Heart left ventricle (tissue), 16 donors: ENCODE measurements around the gene UBE2E3. TPM values are rescaled to one million over a fixed set of nuclear protein-coding genes. Genes with fewer than 3 reads are reported as not detected.
A peak's percentile ranks its signal among the peaks of the same experiment; 100 is the strongest.

Experiments
- ATAC-seq, 4 donors: fragments of 200-7000 bp; cut with Tn5 transposase; one replicate each; pipeline ENCODE4 v1.9.1; 2020 to 2022; ENCODE audit warnings: moderate library complexity in 4 of 4, mild to moderate bottlenecking in 3 of 4, moderate number of reproducible peaks in 1 of 4
- DNase-seq, 5 donors: peaks; one replicate each; pipeline ENCODE4 v3.0.0-alpha.2; 2020
- H3K27ac ChIP-seq, 12 donors: fragments of 200-600 bp; sonication (generic) in 4 of 12; one replicate each; pipeline versions ENCODE4 v1.5.0 to v1.8.0; 2016 to 2022; ENCODE audit warnings: mild to moderate bottlenecking in 2 of 12
- H3K27me3 ChIP-seq, 9 donors: fragments of 200-600 bp; sonication (generic) in 2 of 9; one replicate each; pipeline versions ENCODE4 v1.5.1 to v1.8.0; 2016 to 2022; ENCODE audit warnings: mild to moderate bottlenecking in 3 of 9
- H3K36me3 ChIP-seq, 9 donors: fragments of 200-600 bp; sonication (generic) in 2 of 9; one replicate each; pipeline versions ENCODE4 v1.5.0 to v1.8.0; 2018 to 2022; ENCODE audit warnings: mild to moderate bottlenecking in 2 of 9
- H3K4me1 ChIP-seq, 12 donors: fragments of 200-600 bp; sonication (generic) in 4 of 12; one replicate each; pipeline versions ENCODE4 v1.5.0 to v1.8.0; 2016 to 2022; ENCODE audit warnings: mild to moderate bottlenecking in 3 of 12
- H3K4me3 ChIP-seq, 12 donors: fragments of 200-600 bp; sonication (generic) in 4 of 12; one replicate each; pipeline versions ENCODE4 v1.5.0 to v1.8.0; 2017 to 2022; ENCODE audit warnings: mild to moderate bottlenecking in 9 of 12, moderate library complexity in 4 of 12
- H3K9me3 ChIP-seq, 12 donors: fragments of 200-600 bp; sonication (generic) in 4 of 12; one replicate each; pipeline versions ENCODE4 v1.5.0 to v1.8.0; 2016 to 2022; ENCODE audit warnings: mild to moderate bottlenecking in 1 of 12
- CTCF ChIP-seq, 12 donors: fragments of 200-600 bp; sonication (generic) in 4 of 12; IDR thresholded peaks; one replicate each; pipeline versions ENCODE4 v1.5.0 to v1.8.0; 2018 to 2022; ENCODE audit warnings: antibody characterized with exemption in 12 of 12, mild to moderate bottlenecking in 5 of 12
- POLR2A ChIP-seq, 2 donors: fragments of 450-650 bp; IDR thresholded peaks; one replicate each; pipeline ENCODE4 v1.6.1; 2017; ENCODE audit warnings: antibody characterized with exemption in 2 of 2, mild to moderate bottlenecking in 2 of 2, moderate library complexity in 2 of 2
- WGBS, 4 donors: extraction: QIAGEN DNeasy Blood & Tissue Kit in 2 of 4; methylation state at CpG; one replicate each; pipeline versions ENCODE4 v1.1.5 to v1.1.7; 2013 to 2018; 5-methylcytosine and 5-hydroxymethylcytosine counted together
- intact Hi-C, 10 donors: fragments of 100-400 bp; cut with DNase I; formaldehyde crosslinking; loops; one replicate each; pipeline versions ENCODE4 v1.11.1 to v1.14.2; 2022
- polyA plus RNA-seq, 2 donors: library from polyadenylated mRNA; stranded (reverse); fragments of 200-250 nt; gene quantifications; one replicate each; pipeline ENCODE4 v1.2.3, GENCODE V29; 2013
- total RNA-seq, 9 donors: library from RNA; depleted of rRNA in 2 of 9; stranded (reverse); fragments of >200 nt in 2 of 9; fragmentation: NEBNext Ultra II Directional in 3 of 9; extraction: Animal tissue kit (Norgen Biotek cat#: 25700) in 3 of 9; gene quantifications; one replicate each; pipeline versions ENCODE4 v1.1.0 to v1.2.4, GENCODE V29; 2016 to 2023
- donor health status: ischemic (EF 13 %, LVEDD 7.1; RV severe dilation, severe dysfunction).
- donor health status: healthy with polysubstance abuse.
- donor health status: DM: no; HTN: yes; CAD: no.
- donor health status: DM: no; HTN: no; CAD: no.
- donor health status: ischemic (EF 25% LVEDD 6.9; RV normal size, moderate dysfunction).
- donor health status: ischemic (EF 25% LVEDD 5.7; RV mildly dilated, moderate dysfunction).
- donor health status: healthy.
- donor health status: DM: yes; HTN: yes; CAD: no.
- donor health status: ischemic (EF 35%, LVEDD 5.7; RV mildly dilated, moderate dysfunction).
- donor health status: nonischemic (EF 11% LVEDD 7.7; RV severe dilation, severe dysfunction).
- donor health status: DM: yes; HTN: yes; CAD: no.
- donor health status: PGD.
- donor health status: ischemic (EF 29% LVEDD 5.4; RV normal size, mild dysfunction).
- donor health status: nonischemic (EF 23%, LVEDD 6.1; RV moderate dilation, normal function).

The UBE2E3 gene
- total and polyA plus RNA-seq, 11 donors, result 27.0 to 66.5 (median 52.0) TPM

DNA sequence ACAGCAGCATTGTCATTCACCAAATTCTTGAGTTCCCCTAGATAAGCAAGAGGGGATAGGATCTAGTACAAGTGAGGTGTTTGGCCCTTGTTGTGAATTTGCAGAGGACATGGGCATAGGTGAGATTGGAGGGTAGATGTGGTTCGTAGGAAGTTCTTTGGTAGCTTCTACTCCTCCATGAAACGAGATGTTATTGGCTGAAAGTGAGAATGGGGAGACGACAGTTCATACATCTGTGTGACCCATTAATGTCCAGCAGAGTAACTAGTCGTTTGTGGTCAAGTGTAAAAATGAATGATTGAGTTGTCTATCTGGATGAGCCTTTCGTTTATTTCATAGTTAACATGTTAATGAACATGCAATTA is 90.4 kb downstream of the UBE2E3 start:
- H3K27me3 ChIP-seq, result no peaks in the 10 kb centered on the region
- peaks cover 0 to 26% (median 6%) of the 10 kb centered on the region in 12 donors for H3K4me1 ChIP-seq
- intact Hi-C loops, result loop anchor here in 6 of 10 donors (10.0 kb wide), 2 partner anchors 394 to 644 kb away; no protein-coding TSS in a partner anchor
- H3K4me3 ChIP-seq, result no peak overlapping the region
- TF ChIP-seq POLR2A (IDR thresholded peaks at IDR 0.05) (no peak), CTCF (IDR thresholded peaks at IDR 0.05) (no peak)
- H3K9me3 ChIP-seq, result no peaks in the 10 kb centered on the region
- 92 to 93% (median 93%) methylated on average over 5 of the region's 5 CpGs for WGBS, 4 donors
- H3K27ac ChIP-seq, result no peak overlapping the region
- no peak for DNase-seq
- no peak for ATAC-seq
- no peaks in the 10 kb centered on the region for H3K36me3 ChIP-seq

DNA sequence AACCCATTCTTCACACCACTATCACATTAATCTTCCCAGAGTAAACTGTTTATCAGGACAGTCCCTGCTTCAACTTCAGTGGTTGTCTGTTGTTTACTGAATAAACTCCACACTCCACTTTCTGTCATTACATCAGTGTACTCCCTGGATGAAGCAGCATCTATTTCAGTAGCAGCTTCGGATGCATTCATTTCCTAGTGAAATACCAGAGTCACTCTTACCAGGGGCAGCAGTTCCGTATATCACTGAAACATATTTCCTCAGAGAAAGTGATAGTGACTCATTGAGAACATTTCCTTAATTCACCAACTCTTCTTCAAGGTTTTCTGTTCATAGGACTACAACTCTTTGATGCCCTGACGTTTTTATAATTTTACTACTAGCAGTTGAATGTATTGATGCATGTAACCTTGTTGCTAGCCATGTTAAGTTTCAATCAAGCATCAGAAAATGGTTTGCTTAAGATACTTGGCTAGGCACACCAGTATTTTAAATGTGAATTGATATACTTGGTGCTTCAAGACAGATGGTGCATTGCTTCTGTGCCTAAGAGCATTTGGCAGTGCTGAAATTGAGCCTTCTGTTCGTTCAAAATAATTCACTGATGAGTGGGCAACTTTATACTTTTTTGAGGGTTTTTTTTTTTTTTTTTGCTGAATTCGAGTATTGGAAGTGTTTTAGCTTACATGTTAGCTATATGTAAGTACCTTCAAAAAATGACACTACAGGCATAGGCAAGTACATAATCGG is 92.3 kb downstream of the UBE2E3 start:
- DNase-seq (no peak), ATAC-seq (no peak)
- no peak overlapping the region for H3K27ac ChIP-seq
- no peak overlapping the region for H3K4me3 ChIP-seq
- intact Hi-C loops, result loop anchor here in 6 of 10 donors (10.0 kb wide), 2 partner anchors 392 to 642 kb away; no protein-coding TSS in a partner anchor
- H3K4me1 ChIP-seq, result peaks cover 0 to 26% (median 6%) of the 10 kb centered on the region in 12 donors
- no peaks in the 10 kb centered on the region for H3K9me3 ChIP-seq
- H3K27me3 ChIP-seq, result no peaks in the 10 kb centered on the region
- H3K36me3 ChIP-seq, result no peaks in the 10 kb centered on the region
- TF ChIP-seq CTCF (IDR thresholded peaks at IDR 0.05), result no peak
- no peak for TF ChIP-seq POLR2A (IDR thresholded peaks at IDR 0.05)
- 68 to 71% (median 70%) methylated on average over 6 of the region's 6 CpGs for WGBS, 4 donors

GRCh38 chr2:181073896-181074295 is 93.5 kb downstream of the UBE2E3 start:
- Histone ChIP-seq H3K36me3 (no peaks in the 10 kb centered on the region), H3K9me3 (no peaks in the 10 kb centered on the region), H3K4me1 (peaks cover 0 to 26% (median 6%) of the 10 kb centered on the region in 12 donors), H3K4me3 (no peak overlapping the region), H3K27ac (no peak overlapping the region), H3K27me3 (no peaks in the 10 kb centered on the region)
- ATAC-seq (no peak), DNase-seq (no peak)
- TF ChIP-seq POLR2A (IDR thresholded peaks at IDR 0.05) (no peak), CTCF (IDR thresholded peaks at IDR 0.05) (no peak)
- intact Hi-C loops, result loop anchor here in 6 of 10 donors (10.0 kb wide), 2 partner anchors 391 to 641 kb away; no protein-coding TSS in a partner anchor

GRCh38 chr2:181074457-181074856 is 94.1 kb downstream of the UBE2E3 start:
- peaks cover 0 to 24% (median 6%) of the 10 kb centered on the region in 12 donors for H3K4me1 ChIP-seq
- H3K27ac ChIP-seq, result no peak overlapping the region
- ATAC-seq (no peak), DNase-seq (peak in 1 of 5 donors; percentile 10)
- intact Hi-C loops, result loop anchor here in 6 of 10 donors (10.0 kb wide), 2 partner anchors 390 to 640 kb away; no protein-coding TSS in a partner anchor
- H3K36me3 ChIP-seq, result no peaks in the 10 kb centered on the region
- no peaks in the 10 kb centered on the region for H3K27me3 ChIP-seq
- H3K9me3 ChIP-seq, result no peaks in the 10 kb centered on the region
- no peak overlapping the region for H3K4me3 ChIP-seq
- no peak for TF ChIP-seq POLR2A (IDR thresholded peaks at IDR 0.05)
- no peak for TF ChIP-seq CTCF (IDR thresholded peaks at IDR 0.05)
- WGBS, 4 donors, result 44 to 69% (median 48%) methylated on average over 2 of the region's 2 CpGs
